IMR-90 (cell line): ENCODE data around the gene KANSL1L. TPM values are rescaled to one million over a fixed set of nuclear protein-coding genes. Genes with fewer than 3 reads are reported as not detected.

ENCODE experiments used
- ATAC-seq: fragments of 200-7000 bp; cut with Tn5 transposase; 2 replicates; pipeline ENCODE4 v1.9.1; 2020; ENCODE audit warnings: low read depth, mild to moderate bottlenecking, moderate library complexity
- BruUV-seq: library from RNA; stranded (reverse); fragments of 400-500 nt; replicated peaks from 2 replicates; lab custom pipeline; 2021; lab: Mats Ljungman, UMichigan
- CTCF ChIA-PET: fragments of 300-600 bp; formaldehyde crosslinking; extraction: SDS; loops from one replicate; lab custom pipeline; 2021; ENCODE audit warnings: antibody characterized with exemption; lab: Yijun Ruan, JAX
- POLR2A ChIA-PET: fragments of 300-600 bp; sonication (Branson Sonifier 250); formaldehyde crosslinking; loops from one replicate; lab custom pipeline; 2022; ENCODE audit warnings: antibody characterized with exemption; ENCODE audit not compliant: unreplicated experiment; lab: Charles Lee
- DNase-seq: peaks from one replicate; pipeline ENCODE4 v3.0.0; 2013
- H2AFZ ChIP-seq: replicated peaks from 2 replicates; pipeline ENCODE3; 2013; ENCODE audit warnings: low read length, mild to moderate bottlenecking; ENCODE audit not compliant: poor library complexity
- H2AK5ac ChIP-seq: 2 replicates; pipeline ENCODE4 v1.6.1; 2013; ENCODE audit warnings: low read depth, low read length, inconsistent platforms
- H2AK9ac ChIP-seq: replicated peaks from 2 replicates; pipeline ENCODE3; 2013; ENCODE audit warnings: mild to moderate bottlenecking, low read depth, low read length, moderate library complexity; ENCODE audit not compliant: poor library complexity
- H2BK120ac ChIP-seq: 2 replicates; pipeline ENCODE4 v1.6.1; 2013; ENCODE audit warnings: low read depth, low read length, inconsistent platforms
- H2BK15ac ChIP-seq: 3 replicates; pipeline ENCODE4 v1.6.1; 2013; ENCODE audit warnings: low read depth, low read length, inconsistent platforms
- H2BK20ac ChIP-seq: 2 replicates; pipeline ENCODE4 v1.6.1; 2013; ENCODE audit warnings: low read depth, mild to moderate bottlenecking, inconsistent platforms, low read length, moderate library complexity
- H2BK5ac ChIP-seq: 2 replicates; pipeline ENCODE4 v1.6.1; 2013; ENCODE audit warnings: mild to moderate bottlenecking, low read depth, low read length, inconsistent platforms; ENCODE audit not compliant: poor library complexity, severe bottlenecking
- H3K14ac ChIP-seq: replicated peaks from 2 replicates; pipeline ENCODE4 v1.6.1; 2013; ENCODE audit warnings: low read depth, low read length, inconsistent platforms
- H3K18ac ChIP-seq: 2 replicates; pipeline ENCODE4 v1.6.1; 2013; ENCODE audit warnings: low read depth, low read length, control low read depth
- H3K23ac ChIP-seq: 2 replicates; pipeline ENCODE4 v1.6.1; 2013; ENCODE audit warnings: low read depth, low read length, inconsistent platforms
- H3K27ac ChIP-seq: 2 replicates; pipeline ENCODE4 v1.5.1; 2013; ENCODE audit warnings: mild to moderate bottlenecking, control low read depth, low read length; ENCODE audit not compliant: insufficient read depth
- H3K27me3 ChIP-seq: 2 replicates; pipeline ENCODE4 v1.6.1; 2013; ENCODE audit warnings: low read length; ENCODE audit not compliant: control insufficient read depth, insufficient read depth
- H3K36me3 ChIP-seq: 2 replicates; pipeline ENCODE4 v1.6.1; 2013; ENCODE audit warnings: low read length, mixed read lengths; ENCODE audit not compliant: control insufficient read depth, insufficient read depth
- H3K4ac ChIP-seq: 2 replicates; pipeline ENCODE4 v1.6.1; 2013; ENCODE audit warnings: low read depth, low read length, inconsistent platforms
- H3K4me1 ChIP-seq: 2 replicates; pipeline ENCODE4 v1.6.1; 2013; ENCODE audit warnings: low read length, mixed read lengths; ENCODE audit not compliant: control insufficient read depth, insufficient read depth
- H3K4me2 ChIP-seq: 2 replicates; pipeline ENCODE4 v1.6.1; 2013; ENCODE audit warnings: low read depth, mild to moderate bottlenecking, control low read depth, low read length, moderate library complexity
- H3K4me3 ChIP-seq: 2 replicates; pipeline ENCODE4 v1.5.1; 2013; ENCODE audit warnings: low read depth, mild to moderate bottlenecking, control low read depth, low read length, moderate library complexity; ENCODE audit not compliant: insufficient read depth
- H3K56ac ChIP-seq: 2 replicates; pipeline ENCODE4 v1.6.1; 2013; ENCODE audit warnings: low read length, inconsistent platforms; ENCODE audit not compliant: insufficient read depth; ENCODE audit errors: extremely low read depth
- H3K79me1 ChIP-seq, 2 experiments: 2 replicates each; pipeline ENCODE4 v1.6.1; 2013; ENCODE audit warnings: low read length in 2 of 2, inconsistent platforms in 1 of 2, low read depth in 1 of 2
- H3K9ac ChIP-seq: 2 replicates; pipeline ENCODE4 v1.6.1; 2013; ENCODE audit warnings: low read depth, low read length, control low read depth
- H3K9me1 ChIP-seq: 2 replicates; pipeline ENCODE4 v1.6.1; 2013; ENCODE audit warnings: low read length, inconsistent platforms; ENCODE audit not compliant: insufficient read depth
- H3K9me3 ChIP-seq: 2 replicates; pipeline ENCODE4 v1.6.1; 2013; ENCODE audit warnings: low read length; ENCODE audit not compliant: control insufficient read depth, insufficient read depth
- H4K20me1 ChIP-seq: 2 replicates; pipeline ENCODE4 v1.6.1; 2013; ENCODE audit warnings: low read length, inconsistent platforms; ENCODE audit not compliant: insufficient read depth
- H4K5ac ChIP-seq: 2 replicates; pipeline ENCODE4 v1.6.1; 2013; ENCODE audit warnings: mild to moderate bottlenecking, low read depth, low read length, control low read depth
- H4K8ac ChIP-seq, 2 experiments: 2 replicates each; pipeline ENCODE4 v1.6.1; 2013; ENCODE audit warnings: low read depth in 2 of 2, low read length in 2 of 2, control low read depth in 1 of 2, inconsistent platforms in 1 of 2
- H4K91ac ChIP-seq: 2 replicates; pipeline ENCODE4 v1.6.1; 2013; ENCODE audit warnings: low read depth, low read length, inconsistent platforms; ENCODE audit not compliant: insufficient read depth
- CHD1 ChIP-seq: IDR thresholded peaks from 2 replicates; pipeline ENCODE4 v1.6.1; 2012; ENCODE audit warnings: low read depth, low read length, improper control_type of control experiment
- FOS ChIP-seq: fragments of 150-350 bp; IDR thresholded peaks from 2 replicates; pipeline ENCODE4 v1.6.1; 2016; ENCODE audit warnings: low read depth, low read length
- MXI1 ChIP-seq: IDR thresholded peaks from 2 replicates; pipeline ENCODE4 v1.6.1; 2012; ENCODE audit warnings: low read depth, mild to moderate bottlenecking, low read length, moderate library complexity, borderline replicate concordance
- NFE2L2 ChIP-seq: fragments of 150-350 bp; IDR thresholded peaks from 2 replicates; pipeline ENCODE4 v1.6.1; 2016; ENCODE audit warnings: low read depth, mild to moderate bottlenecking, low read length
- POLR2A ChIP-seq: IDR thresholded peaks from 2 replicates; pipeline ENCODE4 v1.6.1; 2012; ENCODE audit warnings: mild to moderate bottlenecking, low read depth, low read length
- RAD21 ChIP-seq: IDR thresholded peaks from 2 replicates; pipeline ENCODE4 v1.6.1; 2012; ENCODE audit warnings: low read length, improper control_type of control experiment
- RCOR1 ChIP-seq: IDR thresholded peaks from 2 replicates; pipeline ENCODE4 v1.6.1; 2012; ENCODE audit warnings: mild to moderate bottlenecking, low read length, improper control_type of control experiment; ENCODE audit not compliant: insufficient replicate concordance
- RFX5 ChIP-seq: IDR thresholded peaks from 2 replicates; pipeline ENCODE4 v1.8.0; 2012; ENCODE audit warnings: low read depth, mild to moderate bottlenecking, low read length, moderate library complexity
- SMC3 ChIP-seq: fragments of 150-350 bp; IDR thresholded peaks from 2 replicates; pipeline ENCODE4 v1.6.1; 2016; ENCODE audit warnings: low read depth, mild to moderate bottlenecking, antibody characterized with exemption, low read length, moderate library complexity
- USF2 ChIP-seq: fragments of 150-350 bp; IDR thresholded peaks from 2 replicates; pipeline ENCODE4 v1.6.1; 2017; ENCODE audit warnings: mild to moderate bottlenecking, antibody characterized with exemption, low read length, low read depth
- WGBS, 2 experiments: methylation state at CpG; one replicate each; pipeline versions ENCODE4 v1.1.5 to v1.1.7; 2013; ENCODE audit warnings: missing lambda C conversion rate in 2 of 2; ENCODE audit not compliant: insufficient read length in 1 of 2; ENCODE audit errors: extremely low coverage in 2 of 2; 5-methylcytosine and 5-hydroxymethylcytosine counted together
- dilution Hi-C: fragments of 300-500 bp; cut with HindIII; formaldehyde crosslinking; loops from one replicate; pipeline ENCODE4 v1.14.3; 2018; ENCODE audit warnings: low sequenced_read_pairs; ENCODE audit not compliant: unreplicated experiment
- in situ Hi-C: fragments of 300-500 bp; cut with MboI; formaldehyde crosslinking; loops from 3 replicates; pipeline ENCODE4 v1.14.3; 2019; ENCODE audit warnings: low sequenced_read_pairs, inconsistent platforms, mixed read lengths
- intact Hi-C: fragments of 100-400 bp; cut with micrococcal nuclease; formaldehyde crosslinking; loops from 2 replicates; pipeline ENCODE4 v1.10.0; 2022
- polyA plus RNA-seq, 3 experiments: library from polyadenylated mRNA; depleted of rRNA; stranded (reverse); fragments of >200 nt; gene quantifications; 2 replicates each; pipeline ENCODE4 v1.2.3, GENCODE V29; 2012; ENCODE audit warnings: low replicate concordance in 1 of 3
- total RNA-seq: library from RNA; depleted of rRNA; stranded (reverse); fragments of >200 nt; gene quantifications from 2 replicates; pipeline ENCODE4 v1.2.3, GENCODE V29; 2012
- TF ChIP-seq, protein P1 (sequence below): conservative IDR thresholded peaks from 2 replicates; pipeline ENCODE4 v1.5.1; 2012; ENCODE audit warnings: mild to moderate bottlenecking, low read depth, low read length, improper control_type of control experiment

The KANSL1L gene
- total and polyA plus RNA-seq, 2 of the 4 experiments (the other 2 are of a cell fraction): 3.1 to 7.2 TPM

- Histone ChIP-seq H3K18ac (no peak overlapping the region), H3K27ac (no peak overlapping the region), H3K4me3 (no peak overlapping the region), H3K36me3 (no peaks in the 10 kb centered on the region; the same call in 1 of the 2 replicates), H4K91ac (no peak overlapping the region), H3K56ac (no peak overlapping the region), H2BK5ac (no peak overlapping the region), H3K27me3 (no peaks in the 10 kb centered on the region), H2BK20ac (no peak overlapping the region), H3K4me2 (no peak overlapping the region), H4K8ac (no peak overlapping the region), H3K4ac (no peak overlapping the region), H2AK5ac (no peak overlapping the region), H3K23ac (no peak overlapping the region), H4K20me1 (no peaks in the 10 kb centered on the region), H2BK120ac (no peak overlapping the region), H3K9ac (no peak overlapping the region), H4K5ac (no peak overlapping the region), H3K4me1 (no peaks in the 10 kb centered on the region), H3K9me3 (no peaks in the 10 kb centered on the region), H3K79me1 (peaks cover 0 to 7% of the 10 kb centered on the region in 2 experiments; a peak in 2 of 4 replicates), H2AK9ac (no peak overlapping the region), H3K14ac (no peak overlapping the region), H3K9me1 (0 out of 2 replicates have a peak, but pooled peaks cover 5% of the 10 kb centered on the region), H2BK15ac (no peak overlapping the region), H2AFZ (no peak overlapping the region)
- in situ Hi-C loops (no loop called here), intact Hi-C loops (no loop called here), dilution Hi-C loops (no loop called here)
- DNase-seq (no peak), ATAC-seq (no peak)
- no peak for TF ChIP-seq POLR2A
- TF ChIP-seq FOS: no peak
- no peak for TF ChIP-seq RCOR1
- TF ChIP-seq, protein P1, sequence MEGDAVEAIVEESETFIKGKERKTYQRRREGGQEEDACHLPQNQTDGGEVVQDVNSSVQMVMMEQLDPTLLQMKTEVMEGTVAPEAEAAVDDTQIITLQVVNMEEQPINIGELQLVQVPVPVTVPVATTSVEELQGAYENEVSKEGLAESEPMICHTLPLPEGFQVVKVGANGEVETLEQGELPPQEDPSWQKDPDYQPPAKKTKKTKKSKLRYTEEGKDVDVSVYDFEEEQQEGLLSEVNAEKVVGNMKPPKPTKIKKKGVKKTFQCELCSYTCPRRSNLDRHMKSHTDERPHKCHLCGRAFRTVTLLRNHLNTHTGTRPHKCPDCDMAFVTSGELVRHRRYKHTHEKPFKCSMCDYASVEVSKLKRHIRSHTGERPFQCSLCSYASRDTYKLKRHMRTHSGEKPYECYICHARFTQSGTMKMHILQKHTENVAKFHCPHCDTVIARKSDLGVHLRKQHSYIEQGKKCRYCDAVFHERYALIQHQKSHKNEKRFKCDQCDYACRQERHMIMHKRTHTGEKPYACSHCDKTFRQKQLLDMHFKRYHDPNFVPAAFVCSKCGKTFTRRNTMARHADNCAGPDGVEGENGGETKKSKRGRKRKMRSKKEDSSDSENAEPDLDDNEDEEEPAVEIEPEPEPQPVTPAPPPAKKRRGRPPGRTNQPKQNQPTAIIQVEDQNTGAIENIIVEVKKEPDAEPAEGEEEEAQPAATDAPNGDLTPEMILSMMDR: no peak
- TF ChIP-seq CHD1: no peak
- TF ChIP-seq RFX5: no peak
- no peak for TF ChIP-seq MXI1
- no peak for TF ChIP-seq NFE2L2
- TF ChIP-seq USF2: no peak
- no peak for TF ChIP-seq RAD21
- no peak for TF ChIP-seq SMC3
- ChIA-PET POLR2A (no interaction called here), CTCF (no interaction called here)
- no TSS peak for BruUV-seq
- no CpG with 5 or more reads among the region's 3 CpGs for WGBS, 2 experiments
Observed at GRCh38 chr2:210113614-210114235, 57.5 kb downstream of the KANSL1L start.
